Measurements from ENCODE around the gene PFN2.

PFN2 gene

GRCh38 chr3:149970716-149971402, at the start of gene PFN2:
Gene PFN2, minus strand, starts transcription at chr3:149970895. Its CDS starts 39 bp downstream, at chr3:149970856.
- peak within 1 kb of the TSS; percentile 11 for H2AFZ ChIP-seq (ENCODE audit: low read depth, low read length)
- peaks cover 27% of the 10 kb centered on the region for H3K4me1 ChIP-seq (ENCODE audit: insufficient read depth, low read length)
- H3K36me3 ChIP-seq (ENCODE audit: insufficient read depth, low read length) = peaks cover 18% of the 10 kb centered on the region
- no peaks in the 10 kb centered on the region for H3K9me3 ChIP-seq (ENCODE audit: low read length)
- H3K27me3 ChIP-seq (ENCODE audit: insufficient read depth, low read length) = no peaks in the 10 kb centered on the region
- peak within 1 kb of the TSS; percentile 85 for H3K4me3 ChIP-seq (ENCODE audit: low read length)

GRCh38 chr3:150015901-150016300, 45.2 kb upstream of the PFN2 start:
- Histone ChIP-seq H2AFZ (ENCODE audit: low read depth, low read length) (peak overlapping the region; percentile 57), H3K4me3 (ENCODE audit: low read length) (no peak overlapping the region), H3K9me3 (ENCODE audit: low read length) (no peaks in the 10 kb centered on the region), H3K27me3 (ENCODE audit: insufficient read depth, low read length) (no peaks in the 10 kb centered on the region), H3K36me3 (ENCODE audit: insufficient read depth, low read length) (no peaks in the 10 kb centered on the region), H3K4me1 (ENCODE audit: insufficient read depth, low read length) (peaks cover 12% of the 10 kb centered on the region)

- Histone ChIP-seq H3K4me3 (ENCODE audit: low read length) (no peak overlapping the region), H2AFZ (ENCODE audit: low read depth, low read length) (no peak overlapping the region), H3K27me3 (ENCODE audit: insufficient read depth, low read length) (no peaks in the 10 kb centered on the region), H3K36me3 (ENCODE audit: insufficient read depth, low read length) (no peaks in the 10 kb centered on the region), H3K9me3 (ENCODE audit: low read length) (no peaks in the 10 kb centered on the region), H3K4me1 (ENCODE audit: insufficient read depth, low read length) (peaks cover 12% of the 10 kb centered on the region)
These were observed 44.1 kb upstream of the PFN2 start for GRCh38 chr3:150014782-150015181.

- Histone ChIP-seq H3K4me1 (ENCODE audit: insufficient read depth, low read length) (peaks cover 12% of the 10 kb centered on the region), H3K36me3 (ENCODE audit: insufficient read depth, low read length) (no peaks in the 10 kb centered on the region), H3K4me3 (ENCODE audit: low read length) (no peak overlapping the region), H3K27me3 (ENCODE audit: insufficient read depth, low read length) (no peaks in the 10 kb centered on the region), H2AFZ (ENCODE audit: low read depth, low read length) (no peak overlapping the region), H3K9me3 (ENCODE audit: low read length) (no peaks in the 10 kb centered on the region)
These were observed 43.1 kb upstream of the PFN2 start for GRCh38 chr3:150013801-150014200.

- Histone ChIP-seq H3K4me3 (ENCODE audit: low read length) (no peak overlapping the region), H3K36me3 (ENCODE audit: insufficient read depth, low read length) (no peaks in the 10 kb centered on the region), H3K4me1 (ENCODE audit: insufficient read depth, low read length) (no peaks in the 10 kb centered on the region), H2AFZ (ENCODE audit: low read depth, low read length) (no peak overlapping the region), H3K27me3 (ENCODE audit: insufficient read depth, low read length) (no peaks in the 10 kb centered on the region), H3K9me3 (ENCODE audit: low read length) (no peaks in the 10 kb centered on the region)
These were observed 36.1 kb upstream of the PFN2 start for GRCh38 chr3:150006794-150007193.

GRCh38 chr3:150005243-150006112, 34.8 kb upstream of the PFN2 start:
- H3K4me1 ChIP-seq (ENCODE audit: insufficient read depth, low read length) = no peaks in the 10 kb centered on the region
- no peak overlapping the region for H2AFZ ChIP-seq (ENCODE audit: low read depth, low read length)
- H3K36me3 ChIP-seq (ENCODE audit: insufficient read depth, low read length) = no peaks in the 10 kb centered on the region
- no peaks in the 10 kb centered on the region for H3K9me3 ChIP-seq (ENCODE audit: low read length)
- H3K27me3 ChIP-seq (ENCODE audit: insufficient read depth, low read length) = no peaks in the 10 kb centered on the region
- H3K4me3 ChIP-seq (ENCODE audit: low read length) = no peak overlapping the region

GRCh38 chr3:150000641-150001040, 29.9 kb upstream of the PFN2 start:
- no peaks in the 10 kb centered on the region for H3K9me3 ChIP-seq (ENCODE audit: low read length)
- H2AFZ ChIP-seq (ENCODE audit: low read depth, low read length) = no peak overlapping the region
- no peak overlapping the region for H3K4me3 ChIP-seq (ENCODE audit: low read length)
- no peaks in the 10 kb centered on the region for H3K36me3 ChIP-seq (ENCODE audit: insufficient read depth, low read length)
- H3K27me3 ChIP-seq (ENCODE audit: insufficient read depth, low read length) = no peaks in the 10 kb centered on the region
- H3K4me1 ChIP-seq (ENCODE audit: insufficient read depth, low read length) = no peaks in the 10 kb centered on the region

GRCh38 chr3:149999421-149999820, 28.7 kb upstream of the PFN2 start:
- Histone ChIP-seq H2AFZ (ENCODE audit: low read depth, low read length) (no peak overlapping the region), H3K4me1 (ENCODE audit: insufficient read depth, low read length) (no peaks in the 10 kb centered on the region), H3K9me3 (ENCODE audit: low read length) (peaks cover 3% of the 10 kb centered on the region), H3K36me3 (ENCODE audit: insufficient read depth, low read length) (no peaks in the 10 kb centered on the region), H3K4me3 (ENCODE audit: low read length) (no peak overlapping the region), H3K27me3 (ENCODE audit: insufficient read depth, low read length) (no peaks in the 10 kb centered on the region)

GRCh38 chr3:149998946-149999345, 28.3 kb upstream of the PFN2 start:
- Histone ChIP-seq H3K4me1 (ENCODE audit: insufficient read depth, low read length) (no peaks in the 10 kb centered on the region), H3K9me3 (ENCODE audit: low read length) (peaks cover 5% of the 10 kb centered on the region), H2AFZ (ENCODE audit: low read depth, low read length) (no peak overlapping the region), H3K27me3 (ENCODE audit: insufficient read depth, low read length) (no peaks in the 10 kb centered on the region), H3K36me3 (ENCODE audit: insufficient read depth, low read length) (no peaks in the 10 kb centered on the region), H3K4me3 (ENCODE audit: low read length) (no peak overlapping the region)

- H3K36me3 ChIP-seq (ENCODE audit: insufficient read depth, low read length) = no peaks in the 10 kb centered on the region
- H3K4me3 ChIP-seq (ENCODE audit: low read length) = no peak overlapping the region
- H2AFZ ChIP-seq (ENCODE audit: low read depth, low read length) = no peak overlapping the region
- peaks cover 8% of the 10 kb centered on the region for H3K9me3 ChIP-seq (ENCODE audit: low read length)
- H3K4me1 ChIP-seq (ENCODE audit: insufficient read depth, low read length) = no peaks in the 10 kb centered on the region
- H3K27me3 ChIP-seq (ENCODE audit: insufficient read depth, low read length) = no peaks in the 10 kb centered on the region
These were observed 21.8 kb upstream of the PFN2 start for GRCh38 chr3:149992416-149993058.

- H3K9me3 ChIP-seq (ENCODE audit: low read length) = peaks cover 8% of the 10 kb centered on the region
- no peaks in the 10 kb centered on the region for H3K27me3 ChIP-seq (ENCODE audit: insufficient read depth, low read length)
- H2AFZ ChIP-seq (ENCODE audit: low read depth, low read length) = no peak overlapping the region
- no peaks in the 10 kb centered on the region for H3K4me1 ChIP-seq (ENCODE audit: insufficient read depth, low read length)
- no peak overlapping the region for H3K4me3 ChIP-seq (ENCODE audit: low read length)
- no peaks in the 10 kb centered on the region for H3K36me3 ChIP-seq (ENCODE audit: insufficient read depth, low read length)
These were observed 19.8 kb upstream of the PFN2 start for GRCh38 chr3:149990423-149990948.

- Histone ChIP-seq H3K4me3 (ENCODE audit: low read length) (no peak overlapping the region), H3K27me3 (ENCODE audit: insufficient read depth, low read length) (no peaks in the 10 kb centered on the region), H3K4me1 (ENCODE audit: insufficient read depth, low read length) (no peaks in the 10 kb centered on the region), H3K36me3 (ENCODE audit: insufficient read depth, low read length) (no peaks in the 10 kb centered on the region), H3K9me3 (ENCODE audit: low read length) (peaks cover 4% of the 10 kb centered on the region), H2AFZ (ENCODE audit: low read depth, low read length) (no peak overlapping the region)
These were observed 18.6 kb upstream of the PFN2 start for GRCh38 chr3:149989307-149989706.

- Histone ChIP-seq H3K36me3 (ENCODE audit: insufficient read depth, low read length) (no peaks in the 10 kb centered on the region), H2AFZ (ENCODE audit: low read depth, low read length) (no peak overlapping the region), H3K4me1 (ENCODE audit: insufficient read depth, low read length) (no peaks in the 10 kb centered on the region), H3K9me3 (ENCODE audit: low read length) (no peaks in the 10 kb centered on the region), H3K4me3 (ENCODE audit: low read length) (no peak overlapping the region), H3K27me3 (ENCODE audit: insufficient read depth, low read length) (no peaks in the 10 kb centered on the region)
These were observed 12.9 kb upstream of the PFN2 start for GRCh38 chr3:149983628-149984027.

Measured in neuron (in vitro differentiated cells).